Lung microvascular endothelial cell (primary cell): ENCODE data around the gene ATXN7L3B. TPM values are rescaled to one million over a fixed set of nuclear protein-coding genes. Genes with fewer than 3 reads are reported as not detected.
"Not testable (repeated sequence)": the region's sequence is repeated elsewhere in the genome, so short reads cannot be mapped to it uniquely, and the experiment has no call there.

Experiments used
- DNase-seq, 2 donors: peaks; one replicate each; pipeline versions ENCODE4 v3.0.0 to v3.0.0-alpha.2; 2010; ENCODE audit warnings: low read depth in 2 of 2
- total RNA-seq: library from RNA; depleted of rRNA; stranded (reverse); fragments of >200 nt; gene quantifications from 2 replicates; pipeline ENCODE4 v1.2.1, GENCODE V29; 2014

The ATXN7L3B gene
- total RNA-seq = 18.7 and 26.6 TPM in 2 replicates

DNA sequence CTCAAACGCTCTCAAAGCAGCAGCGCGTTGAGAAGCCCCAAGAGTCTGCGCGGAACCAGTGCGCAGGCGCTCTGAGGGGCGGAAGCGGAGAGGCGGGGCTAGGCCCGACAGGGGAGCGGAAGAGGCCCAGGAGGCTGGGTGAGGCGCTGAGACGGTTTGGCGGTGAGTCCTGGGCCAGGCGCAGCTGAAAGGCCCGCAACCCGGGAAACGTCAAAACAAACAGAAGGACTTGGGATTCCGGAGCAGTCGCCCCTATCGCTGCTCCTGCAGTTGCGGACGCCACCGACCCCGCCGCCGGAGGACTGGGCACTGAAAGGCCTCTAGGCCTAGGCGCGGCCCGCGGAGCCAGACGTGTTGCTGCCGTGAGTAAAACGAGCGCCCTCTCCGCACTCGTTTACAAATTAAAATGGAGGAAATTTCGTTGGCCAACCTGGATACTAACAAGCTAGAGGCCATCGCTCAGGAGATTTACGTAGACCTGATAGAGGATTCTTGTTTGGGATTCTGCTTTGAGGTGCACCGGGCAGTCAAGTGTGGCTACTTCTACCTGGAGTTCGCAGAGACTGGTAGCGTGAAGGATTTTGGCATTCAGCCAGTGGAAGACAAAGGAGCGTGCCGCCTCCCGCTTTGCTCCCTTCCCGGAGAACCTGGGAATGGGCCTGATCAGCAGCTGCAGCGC lies at the start of gene ATXN7L3B:
Gene ATXN7L3B (plus strand): TSS at position 129 of the 679 bp plus-strand sequence. CDS start 278 bp downstream, at position 407.
- DNase-seq = peak; percentile 96 to 98

- DNase-seq = no peak
Observed at GRCh38 chr12:74488134-74488533, 49.5 kb upstream of the ATXN7L3B start.

- DNase-seq = no peak
Observed at GRCh38 chr12:74489543-74489942, 48.1 kb upstream of the ATXN7L3B start.

DNA sequence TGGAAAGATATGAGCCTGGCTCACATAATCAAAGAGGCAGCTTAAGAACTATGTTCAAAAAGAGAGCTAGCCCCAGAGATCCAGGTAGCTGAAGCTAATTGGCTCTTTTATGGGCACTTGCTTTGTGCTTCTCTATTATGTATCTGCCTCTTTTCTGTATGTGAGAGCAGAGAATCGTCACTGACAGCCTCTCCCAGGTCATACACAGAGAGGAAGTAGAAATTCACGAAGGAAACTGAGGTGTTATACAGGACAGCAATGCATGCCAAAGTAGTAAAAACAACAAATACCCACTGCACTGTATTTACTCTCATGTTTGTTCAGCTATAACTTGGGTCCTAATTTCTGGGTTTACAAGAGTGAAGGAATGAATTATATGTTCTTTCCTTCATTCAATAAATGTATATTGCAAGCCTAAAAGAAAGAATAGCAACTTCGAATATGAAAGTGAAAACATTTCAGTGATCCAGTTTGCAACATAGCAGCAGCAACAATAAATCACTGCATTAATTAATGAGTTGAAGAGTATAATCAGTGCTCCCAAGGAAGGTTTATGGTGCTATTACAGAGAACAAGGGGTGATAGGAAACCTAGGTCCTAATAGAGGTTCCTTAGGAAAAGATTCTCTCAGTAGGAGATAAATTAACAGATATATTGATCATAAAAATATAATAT lies 47.1 kb upstream of the ATXN7L3B start:
- DNase-seq = no peak

- no peak for DNase-seq
Observed at GRCh38 chr12:74491374-74491773, 46.3 kb upstream of the ATXN7L3B start.

DNA sequence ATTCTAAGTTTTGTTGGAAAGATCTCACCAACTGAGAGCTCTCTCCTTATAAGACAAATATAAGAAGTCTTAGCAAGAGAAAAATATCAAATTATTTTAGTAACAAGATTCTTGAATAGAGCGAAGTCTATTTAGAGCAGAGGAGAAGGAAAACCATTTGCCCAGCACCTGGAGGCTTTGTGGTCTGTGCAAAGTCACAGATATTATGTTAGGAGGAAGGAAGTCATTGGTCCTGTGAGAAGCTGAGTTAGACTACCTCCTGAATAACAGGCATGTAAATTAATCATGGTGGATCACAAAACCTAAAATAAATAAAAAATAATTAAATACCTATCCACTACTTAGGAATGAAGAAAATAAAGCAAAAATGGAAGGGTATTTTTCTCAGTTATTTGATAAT lies 38.4 kb upstream of the ATXN7L3B start:
- DNase-seq = no peak

GRCh38 chr12:74508873-74509657 lies 28.6 kb upstream of the ATXN7L3B start:
- DNase-seq = not testable (repeated sequence)

- DNase-seq = no peak
Observed at GRCh38 chr12:74509886-74510285, 27.7 kb upstream of the ATXN7L3B start.

DNA sequence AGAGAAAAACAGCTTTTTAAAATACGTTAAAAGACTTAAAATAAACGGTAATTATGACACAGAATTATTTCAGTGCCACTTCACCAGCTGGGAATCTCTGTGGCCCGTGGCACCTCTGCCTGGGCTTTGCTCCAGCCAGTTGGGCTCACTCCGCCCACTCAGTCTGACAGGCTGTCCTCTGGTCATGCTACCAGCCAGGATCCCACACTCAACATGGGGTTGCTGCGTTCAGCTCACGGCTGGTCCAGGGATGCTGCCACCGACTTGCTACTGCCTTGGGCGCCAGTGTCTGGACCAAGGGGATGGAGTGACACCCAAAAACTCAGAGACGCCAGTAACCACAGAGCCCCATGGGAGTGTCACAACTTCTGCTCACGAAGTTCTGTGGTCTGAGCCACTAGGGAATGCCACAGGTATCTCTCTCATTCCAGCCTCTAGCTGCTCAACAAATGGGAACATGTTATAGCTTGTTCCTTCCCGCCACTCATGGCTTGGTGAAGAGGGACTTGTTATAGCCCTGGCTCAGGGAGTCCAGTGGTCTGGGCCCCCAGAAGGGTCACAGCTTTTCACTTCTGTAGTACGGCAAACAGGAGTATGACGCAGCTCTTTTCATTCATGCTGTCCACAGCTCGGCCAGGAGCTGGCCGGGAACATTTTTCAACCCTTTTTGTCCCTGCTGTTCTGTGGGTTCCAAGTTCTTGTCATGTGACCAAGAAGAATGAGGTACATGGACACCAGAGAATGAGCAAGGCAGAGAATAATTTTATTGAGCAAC lies 23.4 kb upstream of the ATXN7L3B start:
- DNase-seq = no peak

- no peak for DNase-seq
Observed at GRCh38 chr12:74515849-74516248, 21.8 kb upstream of the ATXN7L3B start.

DNA sequence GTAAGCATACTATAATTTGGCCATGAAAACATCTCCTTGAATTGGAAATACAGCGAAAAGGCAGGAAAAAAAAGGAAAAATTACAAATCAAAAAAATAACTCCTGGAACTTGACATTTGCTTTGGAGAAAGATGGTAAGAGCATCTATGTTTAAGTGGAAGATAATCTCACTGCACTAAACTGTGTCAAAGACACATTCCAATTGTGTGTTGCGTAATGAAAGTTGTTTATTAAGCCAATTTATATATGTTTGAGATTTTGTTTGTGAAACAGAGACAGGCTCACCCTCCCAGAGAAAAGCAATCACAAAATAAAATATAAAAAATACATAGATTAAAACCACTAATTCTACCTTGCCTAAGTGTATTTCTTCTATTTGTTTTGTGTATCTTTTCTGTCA lies 11.1 kb upstream of the ATXN7L3B start:
- DNase-seq = no peak

GRCh38 chr12:74527491-74527890 lies 10.1 kb upstream of the ATXN7L3B start:
- DNase-seq = no peak

DNA sequence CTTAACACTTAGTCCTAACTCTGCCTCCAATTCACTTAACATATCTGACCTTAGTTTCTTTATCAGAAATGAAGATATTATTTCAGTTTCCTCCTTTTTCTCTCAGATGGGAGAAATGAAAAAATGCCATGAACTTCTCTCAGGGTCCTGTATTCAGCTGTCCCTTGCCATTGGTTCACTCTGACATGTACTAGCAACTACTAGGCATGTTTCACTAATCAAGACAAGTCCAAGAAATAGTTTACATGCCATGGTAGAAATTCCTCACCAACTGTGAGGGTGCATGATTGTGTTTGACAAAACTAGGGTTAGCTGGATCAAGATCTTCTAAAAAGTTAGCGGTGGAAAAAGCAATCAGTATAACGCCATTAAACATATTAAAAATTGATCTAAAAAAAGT lies 7.0 kb upstream of the ATXN7L3B start:
- DNase-seq = no peak

DNA sequence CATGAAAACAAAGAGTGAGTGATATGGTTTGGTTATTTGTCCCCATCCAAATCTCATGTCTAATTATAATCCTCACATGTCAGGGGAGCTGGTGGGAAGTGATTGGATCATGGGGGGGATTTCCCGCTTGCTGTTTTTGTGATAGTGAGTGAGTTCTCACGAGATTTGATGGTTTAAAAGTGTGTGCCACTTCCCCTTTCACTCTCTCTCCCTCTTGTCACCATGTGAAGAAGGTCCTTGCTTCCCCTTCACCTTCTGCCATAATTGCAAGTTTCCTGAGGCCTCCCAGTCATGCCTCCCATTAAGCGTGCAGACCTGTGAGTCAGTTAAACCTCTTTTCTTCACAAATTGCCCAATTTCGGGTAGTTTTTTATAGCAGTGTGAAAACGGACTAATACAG lies 2.1 kb upstream of the ATXN7L3B start:
- no peak for DNase-seq

DNA sequence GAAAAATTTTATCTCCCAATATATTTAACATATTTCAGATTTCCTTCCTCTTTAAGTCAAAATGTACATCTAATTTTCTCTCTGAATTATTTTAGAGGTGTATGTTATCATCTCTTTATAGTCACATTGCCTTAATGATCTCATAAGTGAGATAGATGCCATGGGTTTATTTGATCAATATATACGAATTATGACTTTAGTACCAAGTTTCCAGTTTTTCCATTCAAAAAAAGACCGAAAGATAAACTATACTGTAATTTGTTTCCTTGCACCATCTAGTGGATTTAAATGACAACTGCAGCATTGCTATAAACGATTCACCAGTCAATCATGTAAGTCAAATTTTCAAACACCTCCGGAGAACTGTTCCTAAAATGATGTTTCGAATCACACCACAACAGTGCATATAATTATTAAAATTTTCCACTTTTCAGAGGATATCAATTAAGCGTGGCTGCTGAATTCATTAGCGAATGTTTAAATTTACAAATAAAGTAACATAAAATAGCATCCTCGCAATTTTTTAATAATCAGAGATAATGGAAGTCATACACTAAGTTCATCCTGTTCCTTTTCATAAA lies 419 bp upstream of the ATXN7L3B start:
- peak; percentile 74 to 75 for DNase-seq

DNA sequence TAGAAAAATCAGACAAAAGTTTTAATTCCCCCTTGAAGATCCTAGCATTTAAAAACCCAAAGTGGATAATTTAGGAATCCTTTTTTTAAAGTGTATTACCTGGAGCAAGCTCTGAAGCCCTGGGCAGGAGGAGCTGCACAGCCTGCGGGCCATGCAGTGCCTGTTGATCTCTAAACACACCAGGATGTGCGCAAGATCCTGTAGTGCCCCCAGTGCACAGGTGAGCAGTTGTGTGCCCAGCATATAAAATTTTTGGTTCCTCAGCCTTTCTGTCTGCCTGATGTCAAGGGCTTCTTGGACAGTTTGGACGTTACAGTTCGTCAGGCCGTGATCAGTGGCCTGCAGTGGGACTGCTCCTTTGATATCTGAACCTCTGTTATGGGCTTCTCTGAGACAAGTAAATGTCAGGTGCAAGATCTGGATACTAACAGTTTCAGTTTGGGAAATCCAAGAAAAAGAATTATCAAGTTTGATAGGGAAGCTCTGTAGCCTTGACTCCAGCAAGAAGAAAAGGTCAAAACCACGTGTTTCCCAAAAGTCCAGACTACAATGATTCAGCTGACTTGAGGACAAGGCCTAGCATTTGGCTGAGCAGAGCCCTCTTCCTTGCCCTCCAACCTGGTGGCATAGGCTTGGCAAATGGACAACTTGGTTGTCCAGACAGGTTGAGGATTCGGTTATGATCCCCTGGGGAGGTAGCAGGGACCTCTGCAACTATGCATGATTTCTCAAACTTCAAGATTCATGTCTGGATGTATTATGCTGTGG lies 1.0 kb downstream of the ATXN7L3B start:
- peak; percentile 19 to 54 for DNase-seq

DNA sequence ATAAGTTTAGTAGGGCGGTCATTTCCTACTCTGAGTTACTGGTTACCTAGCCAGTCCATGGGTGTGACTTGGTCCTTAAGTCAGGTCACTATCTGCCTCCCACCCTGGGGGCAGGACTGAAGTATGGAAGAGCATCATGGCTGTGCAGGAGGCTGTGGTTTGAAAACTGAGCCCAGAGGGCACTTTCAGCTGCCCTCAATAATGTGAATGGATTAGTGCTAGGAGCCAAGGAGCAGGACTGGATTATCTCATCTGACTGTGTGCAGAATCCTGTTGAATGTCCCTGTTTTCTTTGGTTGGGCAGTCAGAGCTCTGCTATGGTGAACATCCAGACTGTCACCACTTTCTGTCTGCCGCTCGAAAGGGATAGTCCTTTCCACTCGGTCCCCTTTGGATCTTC lies 1.6 kb downstream of the ATXN7L3B start:
- DNase-seq = no peak

- DNase-seq = no peak
Observed at GRCh38 chr12:74539765-74540526, 2.3 kb downstream of the ATXN7L3B start.

- DNase-seq = no peak
Observed at GRCh38 chr12:74541074-74541473, 3.4 kb downstream of the ATXN7L3B start.

DNA sequence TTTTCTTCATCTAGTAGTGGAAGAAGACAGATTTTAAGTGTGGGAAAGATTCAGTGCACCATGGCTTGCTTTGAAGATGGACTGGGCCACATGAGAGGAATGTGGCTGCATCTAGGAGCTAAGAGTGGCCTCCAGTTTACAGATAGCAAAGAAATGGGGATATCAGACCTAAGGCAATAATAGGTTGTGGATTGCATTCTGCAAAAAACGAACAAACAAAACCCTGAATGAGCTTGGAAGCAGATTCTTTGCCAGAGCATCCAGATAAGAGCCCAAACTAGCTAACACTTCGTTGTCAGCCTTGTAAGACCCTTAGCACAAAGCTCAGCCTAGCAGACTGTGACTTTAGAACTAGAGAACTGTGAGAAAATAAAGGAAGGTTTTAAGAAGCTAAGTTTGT lies 9.6 kb downstream of the ATXN7L3B start:
- DNase-seq = no peak
